WTC11 (cell line): ENCODE measurements around the gene DLGAP4. TPM values are rescaled to one million over a fixed set of nuclear protein-coding genes. Genes with fewer than 3 reads are reported as not detected.

Source experiments
- ATAC-seq: fragments of 200-7000 bp; cut with Tn5 transposase; 2 replicates; pipeline ENCODE4 v1.10.0; 2021; ENCODE audit warnings: mild to moderate bottlenecking, moderate library complexity
- CTCF ChIA-PET: fragments of 300-600 bp; sonication (Branson Sonifier 250); formaldehyde crosslinking; loops from one replicate; lab custom pipeline; 2021; ENCODE audit warnings: antibody characterized with exemption; lab: Charles Lee
- POLR2A ChIA-PET: fragments of 350-600 bp; sonication (Branson Sonifier 250); formaldehyde crosslinking; loops from one replicate; lab custom pipeline; 2021; ENCODE audit warnings: antibody characterized with exemption; lab: Charles Lee
- DNase-seq: peaks from one replicate; pipeline ENCODE4 v3.0.0; 2021; ENCODE audit warnings: low spot score
- H3K27ac Mint-ChIP-seq: 2 replicates; pipeline ENCODE4 v1.8.0; 2021; ENCODE audit warnings: mixed read lengths
- H3K27me3 Mint-ChIP-seq: 2 replicates; pipeline ENCODE4 v1.8.0; 2021; ENCODE audit warnings: low read depth, mild to moderate bottlenecking, moderate library complexity, mixed read lengths
- H3K36me3 Mint-ChIP-seq: 2 replicates; pipeline ENCODE4 v1.8.0; 2021; ENCODE audit warnings: mixed read lengths
- H3K4me1 Mint-ChIP-seq: 2 replicates; pipeline ENCODE4 v1.8.0; 2022; ENCODE audit warnings: mixed read lengths
- H3K4me3 Mint-ChIP-seq: 2 replicates; pipeline ENCODE4 v1.8.0; 2021; ENCODE audit warnings: mild to moderate bottlenecking, moderate library complexity, mixed read lengths
- H3K9me3 Mint-ChIP-seq: 2 replicates; pipeline ENCODE4 v1.8.0; 2021; ENCODE audit warnings: mixed read lengths
- ETV6 ChIP-seq: sonication (generic); formaldehyde crosslinking; IDR thresholded peaks from 2 replicates; pipeline ENCODE4 v1.8.1; 2022; ENCODE audit warnings: mild to moderate bottlenecking, missing genetic modification reagents
- FOXP1 ChIP-seq: sonication (generic); formaldehyde crosslinking; IDR thresholded peaks from 2 replicates; pipeline ENCODE4 v1.8.0; 2022; ENCODE audit warnings: missing genetic modification reagents, mild to moderate bottlenecking, moderate library complexity, borderline replicate concordance
- GRHL2 ChIP-seq: fragments of 250-450 bp; sonication (Bioruptor Pico); IDR thresholded peaks from 2 replicates; pipeline ENCODE4 v1.8.0; 2022; ENCODE audit warnings: mild to moderate bottlenecking, moderate library complexity; ENCODE audit not compliant: insufficient replicate concordance, severe bottlenecking
- JUN ChIP-seq: sonication (generic); formaldehyde crosslinking; IDR thresholded peaks from 2 replicates; pipeline ENCODE4 v1.8.0; 2023; ENCODE audit warnings: mild to moderate bottlenecking, missing genetic modification reagents
- NR1H2 ChIP-seq: sonication (generic); formaldehyde crosslinking; IDR thresholded peaks from 2 replicates; pipeline ENCODE4 v1.9.0; 2021; ENCODE audit warnings: mild to moderate bottlenecking, moderate library complexity, missing genetic modification reagents
- SOX15 ChIP-seq: fragments of 250-450 bp; sonication (Bioruptor Pico); IDR thresholded peaks from 2 replicates; pipeline ENCODE4 v1.9.0; 2021; ENCODE audit warnings: mild to moderate bottlenecking
- TEAD1 ChIP-seq: sonication (generic); formaldehyde crosslinking; IDR thresholded peaks from 2 replicates; pipeline ENCODE4 v1.8.0; 2022; ENCODE audit warnings: mild to moderate bottlenecking, missing genetic modification reagents
- TP53 ChIP-seq: sonication (generic); formaldehyde crosslinking; IDR thresholded peaks from 2 replicates; pipeline ENCODE4 v1.8.1; 2023; ENCODE audit warnings: mild to moderate bottlenecking, missing genetic modification reagents
- ZNF396 ChIP-seq: fragments of 250-450 bp; sonication (Bioruptor Pico); IDR thresholded peaks from 2 replicates; pipeline ENCODE4 v1.8.0; 2021; ENCODE audit warnings: mild to moderate bottlenecking, moderate library complexity, borderline replicate concordance
- total RNA-seq: library from RNA; stranded (reverse); gene quantifications from 3 replicates; pipeline ENCODE4 v1.2.3, GENCODE V29; 2021
- TF ChIP-seq, protein P1 (sequence below): fragments of 250-450 bp; sonication (Bioruptor Pico); IDR thresholded peaks from 2 replicates; pipeline ENCODE4 v1.8.0; 2021; ENCODE audit warnings: mild to moderate bottlenecking
- TF ChIP-seq, protein P2 (sequence below): sonication (generic); formaldehyde crosslinking; IDR thresholded peaks from 2 replicates; pipeline ENCODE4 v1.8.0; 2022; ENCODE audit warnings: mild to moderate bottlenecking, missing genetic modification reagents
- TF ChIP-seq, protein P3 (sequence below): fragments of 200-600 bp; IDR thresholded peaks from 2 replicates; pipeline ENCODE4 v1.8.0; 2022; ENCODE audit warnings: antibody characterized with exemption
- TF ChIP-seq, protein P4 (sequence below): sonication (generic); formaldehyde crosslinking; IDR thresholded peaks from 2 replicates; pipeline ENCODE4 v1.8.1; 2022; ENCODE audit warnings: missing genetic modification reagents, borderline replicate concordance

DLGAP4 gene
- total RNA-seq, 1 experiment from 2014 or later, result 52.6 TPM

DNA sequence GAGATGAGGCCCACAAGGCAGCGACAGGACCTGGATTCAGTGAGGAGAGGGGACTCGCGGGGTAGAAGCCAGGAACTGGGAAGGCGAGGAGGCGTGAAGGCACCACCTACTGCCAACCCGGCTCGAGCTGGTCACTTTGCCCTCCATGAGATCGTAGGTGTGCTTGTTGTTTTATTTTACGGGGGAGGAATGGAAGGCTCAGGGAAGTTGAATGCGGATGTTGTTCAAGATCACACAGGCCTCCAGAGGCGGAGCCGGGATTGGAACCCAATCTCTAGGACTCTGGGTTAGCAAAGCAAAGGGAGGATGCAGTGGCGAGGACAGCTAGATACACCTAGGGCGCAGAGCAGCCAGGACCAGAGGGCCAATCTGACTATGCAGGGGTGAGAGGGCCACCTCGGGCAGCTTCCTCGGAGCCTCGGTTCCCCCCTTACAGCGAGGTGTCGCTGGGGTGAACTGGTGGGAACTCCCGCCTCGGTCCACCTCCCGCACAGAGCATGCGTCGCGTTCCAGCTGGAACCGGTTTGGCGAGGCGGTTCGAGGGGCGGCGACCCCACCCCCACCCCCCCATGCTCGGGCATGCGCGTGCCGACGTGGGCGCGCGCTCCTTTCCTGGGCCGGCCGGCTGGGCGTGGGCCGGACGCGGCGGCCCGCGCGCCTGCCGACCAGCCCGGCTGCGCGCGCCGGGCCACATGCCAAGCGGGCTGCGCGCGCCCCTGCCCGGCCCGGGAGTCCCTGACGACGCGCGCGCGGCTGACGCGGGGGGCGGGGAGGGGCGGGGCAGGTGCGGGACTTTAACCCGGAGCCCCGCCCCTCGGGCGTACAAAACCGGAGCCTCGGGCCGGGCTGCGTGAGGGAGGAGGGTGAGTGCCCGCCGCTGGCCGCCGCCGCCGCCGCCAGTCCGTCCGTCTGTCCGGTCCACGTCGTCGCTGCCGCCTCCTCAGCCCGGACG is 154.8 kb downstream of the DLGAP4 start (continued):
- TF ChIP-seq, protein P1, sequence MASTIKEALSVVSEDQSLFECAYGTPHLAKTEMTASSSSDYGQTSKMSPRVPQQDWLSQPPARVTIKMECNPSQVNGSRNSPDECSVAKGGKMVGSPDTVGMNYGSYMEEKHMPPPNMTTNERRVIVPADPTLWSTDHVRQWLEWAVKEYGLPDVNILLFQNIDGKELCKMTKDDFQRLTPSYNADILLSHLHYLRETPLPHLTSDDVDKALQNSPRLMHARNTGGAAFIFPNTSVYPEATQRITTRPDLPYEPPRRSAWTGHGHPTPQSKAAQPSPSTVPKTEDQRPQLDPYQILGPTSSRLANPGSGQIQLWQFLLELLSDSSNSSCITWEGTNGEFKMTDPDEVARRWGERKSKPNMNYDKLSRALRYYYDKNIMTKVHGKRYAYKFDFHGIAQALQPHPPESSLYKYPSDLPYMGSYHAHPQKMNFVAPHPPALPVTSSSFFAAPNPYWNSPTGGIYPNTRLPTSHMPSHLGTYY (CRISPR knock-in tag), result no peak
- TF ChIP-seq, protein P2, sequence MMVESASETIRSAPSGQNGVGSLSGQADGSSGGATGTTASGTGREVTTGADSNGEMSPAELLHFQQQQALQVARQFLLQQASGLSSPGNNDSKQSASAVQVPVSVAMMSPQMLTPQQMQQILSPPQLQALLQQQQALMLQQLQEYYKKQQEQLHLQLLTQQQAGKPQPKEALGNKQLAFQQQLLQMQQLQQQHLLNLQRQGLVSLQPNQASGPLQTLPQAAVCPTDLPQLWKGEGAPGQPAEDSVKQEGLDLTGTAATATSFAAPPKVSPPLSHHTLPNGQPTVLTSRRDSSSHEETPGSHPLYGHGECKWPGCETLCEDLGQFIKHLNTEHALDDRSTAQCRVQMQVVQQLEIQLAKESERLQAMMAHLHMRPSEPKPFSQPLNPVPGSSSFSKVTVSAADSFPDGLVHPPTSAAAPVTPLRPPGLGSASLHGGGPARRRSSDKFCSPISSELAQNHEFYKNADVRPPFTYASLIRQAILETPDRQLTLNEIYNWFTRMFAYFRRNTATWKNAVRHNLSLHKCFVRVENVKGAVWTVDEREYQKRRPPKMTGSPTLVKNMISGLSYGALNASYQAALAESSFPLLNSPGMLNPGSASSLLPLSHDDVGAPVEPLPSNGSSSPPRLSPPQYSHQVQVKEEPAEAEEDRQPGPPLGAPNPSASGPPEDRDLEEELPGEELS (CRISPR knock-in tag), result peak; percentile 77; the same call in 1 of the 2 replicates
- TF ChIP-seq ETV6 (CRISPR knock-in tag), result peak; percentile 78
- TF ChIP-seq, all 79 proteins: peak for 28

DNA sequence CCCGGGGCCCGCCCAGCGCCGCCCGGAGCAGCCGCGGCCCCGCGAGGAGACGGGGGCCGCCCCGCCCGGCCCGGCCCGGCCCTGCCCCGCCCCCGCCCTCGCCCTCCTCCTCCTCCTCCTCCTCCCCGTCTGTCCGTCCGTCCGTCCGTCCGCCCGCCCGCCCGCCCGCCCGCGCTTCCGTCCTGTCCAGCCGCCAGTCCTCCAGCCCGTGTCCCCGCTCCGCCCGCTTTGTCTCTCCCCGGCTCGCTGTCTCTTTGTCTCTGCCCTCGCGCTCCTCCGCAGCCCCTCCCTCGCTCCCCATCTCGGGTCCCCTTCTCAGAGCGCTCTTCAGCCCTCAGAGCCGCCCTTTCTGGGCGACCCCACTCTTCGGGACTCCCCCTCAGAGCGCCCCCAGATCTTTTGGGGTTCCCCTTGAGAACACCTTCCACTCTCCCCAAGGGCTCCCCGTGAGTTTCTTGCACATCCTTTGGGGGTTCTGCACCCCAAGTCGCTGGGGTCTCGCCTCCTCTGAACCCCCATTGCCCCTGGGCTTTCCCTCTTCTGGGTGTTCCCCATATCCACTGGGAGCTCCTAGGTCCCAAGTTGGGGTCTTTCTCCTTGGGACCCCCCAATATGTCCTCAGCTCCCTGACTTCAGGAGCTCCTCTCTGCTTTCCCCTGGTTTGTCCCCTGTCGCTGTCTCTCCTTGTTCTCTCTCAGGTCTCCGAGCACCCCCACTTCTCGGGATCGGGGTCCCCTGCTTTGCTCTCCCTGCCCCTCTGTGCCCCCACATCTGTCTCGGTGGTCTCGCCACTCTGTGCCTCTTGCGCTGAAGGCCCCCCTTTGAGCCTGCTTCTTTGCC is 155.7 kb downstream of the DLGAP4 start:
- Mint-ChIP-seq H3K27me3 (no peaks in the 10 kb centered on the region; the same call in 1 of the 2 replicates), H3K4me1 (peaks cover 46% of the 10 kb centered on the region), H3K4me3 (peak overlapping the region; percentile 90), H3K9me3 (no peaks in the 10 kb centered on the region), H3K27ac (peak overlapping the region; percentile 36; the same call in 1 of the 2 replicates), H3K36me3 (no peaks in the 10 kb centered on the region)
- CTCF ChIA-PET, result interaction anchor here (1.0 to 1.2 kb wide), 3 partner anchors 22 to 144 kb away, joined by 3 to 7 read pairs (median 4); partner anchors contain the start of gene RAB5IF
- peak; percentile 52 for DNase-seq
- ATAC-seq, result peak; percentile 9
- POLR2A ChIA-PET, result interaction anchor here (0.6 to 1.1 kb wide), 2 partner anchors 78 to 144 kb away, joined by 3 read pairs; no protein-coding TSS in a partner anchor
- TF ChIP-seq, protein P3, sequence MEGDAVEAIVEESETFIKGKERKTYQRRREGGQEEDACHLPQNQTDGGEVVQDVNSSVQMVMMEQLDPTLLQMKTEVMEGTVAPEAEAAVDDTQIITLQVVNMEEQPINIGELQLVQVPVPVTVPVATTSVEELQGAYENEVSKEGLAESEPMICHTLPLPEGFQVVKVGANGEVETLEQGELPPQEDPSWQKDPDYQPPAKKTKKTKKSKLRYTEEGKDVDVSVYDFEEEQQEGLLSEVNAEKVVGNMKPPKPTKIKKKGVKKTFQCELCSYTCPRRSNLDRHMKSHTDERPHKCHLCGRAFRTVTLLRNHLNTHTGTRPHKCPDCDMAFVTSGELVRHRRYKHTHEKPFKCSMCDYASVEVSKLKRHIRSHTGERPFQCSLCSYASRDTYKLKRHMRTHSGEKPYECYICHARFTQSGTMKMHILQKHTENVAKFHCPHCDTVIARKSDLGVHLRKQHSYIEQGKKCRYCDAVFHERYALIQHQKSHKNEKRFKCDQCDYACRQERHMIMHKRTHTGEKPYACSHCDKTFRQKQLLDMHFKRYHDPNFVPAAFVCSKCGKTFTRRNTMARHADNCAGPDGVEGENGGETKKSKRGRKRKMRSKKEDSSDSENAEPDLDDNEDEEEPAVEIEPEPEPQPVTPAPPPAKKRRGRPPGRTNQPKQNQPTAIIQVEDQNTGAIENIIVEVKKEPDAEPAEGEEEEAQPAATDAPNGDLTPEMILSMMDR, result no peak
- TF ChIP-seq, protein P4, sequence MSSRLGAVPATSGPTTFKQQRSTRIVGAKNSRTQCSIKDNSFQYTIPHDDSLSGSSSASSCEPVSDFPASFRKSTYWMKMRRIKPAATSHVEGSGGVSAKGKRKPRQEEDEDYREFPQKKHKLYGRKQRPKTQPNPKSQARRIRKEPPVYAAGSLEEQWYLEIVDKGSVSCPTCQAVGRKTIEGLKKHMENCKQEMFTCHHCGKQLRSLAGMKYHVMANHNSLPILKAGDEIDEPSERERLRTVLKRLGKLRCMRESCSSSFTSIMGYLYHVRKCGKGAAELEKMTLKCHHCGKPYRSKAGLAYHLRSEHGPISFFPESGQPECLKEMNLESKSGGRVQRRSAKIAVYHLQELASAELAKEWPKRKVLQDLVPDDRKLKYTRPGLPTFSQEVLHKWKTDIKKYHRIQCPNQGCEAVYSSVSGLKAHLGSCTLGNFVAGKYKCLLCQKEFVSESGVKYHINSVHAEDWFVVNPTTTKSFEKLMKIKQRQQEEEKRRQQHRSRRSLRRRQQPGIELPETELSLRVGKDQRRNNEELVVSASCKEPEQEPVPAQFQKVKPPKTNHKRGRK (CRISPR knock-in tag), result no peak
- TF ChIP-seq ZNF396 (CRISPR knock-in tag), result no peak
- TF ChIP-seq TEAD1 (CRISPR knock-in tag), result no peak
- no peak for TF ChIP-seq SOX15 (CRISPR knock-in tag)

DNA sequence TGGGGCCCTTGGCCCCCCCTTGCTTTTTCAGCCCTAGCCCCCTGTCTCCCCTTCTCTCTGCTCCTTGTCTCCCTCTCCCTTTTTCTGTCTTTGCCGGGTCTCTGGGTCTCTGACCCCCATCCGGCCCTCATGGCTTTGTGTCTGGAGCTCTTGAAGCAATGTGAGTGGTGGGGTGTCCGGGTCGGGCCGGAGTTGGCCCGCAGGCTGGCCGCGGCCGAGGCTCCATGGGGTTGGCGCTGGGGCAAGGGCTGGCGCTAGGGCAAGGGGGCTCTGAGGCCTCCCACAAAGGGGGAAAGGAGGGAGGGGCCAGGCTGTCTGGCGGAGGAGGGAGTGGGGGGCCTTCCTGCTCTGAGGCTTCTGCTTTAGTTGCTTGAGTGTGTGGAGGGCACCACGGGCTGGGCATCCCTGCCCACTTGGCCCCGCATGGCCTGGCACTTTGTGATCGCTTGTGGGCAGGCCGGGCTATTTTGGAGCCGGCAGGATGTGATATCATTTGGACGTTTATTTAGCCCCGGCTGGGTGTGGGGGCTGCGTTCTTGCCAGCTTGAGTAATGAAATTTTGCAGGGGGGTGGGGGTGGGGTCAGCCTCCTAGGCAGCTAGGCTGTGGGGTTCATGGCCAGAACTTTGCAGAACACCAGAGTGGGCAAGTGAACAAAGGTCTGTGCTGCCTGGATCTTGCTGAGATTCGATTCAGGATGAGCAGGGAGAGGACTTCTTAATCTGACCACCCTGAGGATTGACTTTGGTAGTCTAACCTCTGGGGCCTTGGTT is 156.5 kb downstream of the DLGAP4 start:
- peak overlapping the region; percentile 90 for H3K4me3 Mint-ChIP-seq
- DNase-seq (no peak), ATAC-seq (peak; percentile 2; the same call in 1 of the 2 replicates)
- POLR2A ChIA-PET, result interaction anchor here (1.1 kb wide), 1 partner anchor 78 kb away, joined by 3 read pairs; no protein-coding TSS in a partner anchor
- TF ChIP-seq NR1H2 (CRISPR knock-in tag) (no peak), FOXP1 (CRISPR knock-in tag) (0 out of 2 replicates have a peak, but pooled peaks have one; percentile 34), JUN (CRISPR knock-in tag) (no peak), TP53 (CRISPR knock-in tag) (no peak), GRHL2 (CRISPR knock-in tag) (no peak)
- H3K27me3 Mint-ChIP-seq, result no peaks in the 10 kb centered on the region; the same call in 1 of the 2 replicates
- no peaks in the 10 kb centered on the region for H3K9me3 Mint-ChIP-seq
- H3K36me3 Mint-ChIP-seq, result no peaks in the 10 kb centered on the region
- CTCF ChIA-PET, result interaction anchor here (1.0 to 1.3 kb wide), 3 partner anchors 30 to 150 kb away, joined by 3 to 4 read pairs (median 3); partner anchors contain the start of gene RAB5IF
- H3K27ac Mint-ChIP-seq, result peak overlapping the region; percentile 41; the same call in 1 of the 2 replicates
- peaks cover 53% of the 10 kb centered on the region for H3K4me1 Mint-ChIP-seq
